Measurements from ENCODE around the gene DGKH.

DNA sequence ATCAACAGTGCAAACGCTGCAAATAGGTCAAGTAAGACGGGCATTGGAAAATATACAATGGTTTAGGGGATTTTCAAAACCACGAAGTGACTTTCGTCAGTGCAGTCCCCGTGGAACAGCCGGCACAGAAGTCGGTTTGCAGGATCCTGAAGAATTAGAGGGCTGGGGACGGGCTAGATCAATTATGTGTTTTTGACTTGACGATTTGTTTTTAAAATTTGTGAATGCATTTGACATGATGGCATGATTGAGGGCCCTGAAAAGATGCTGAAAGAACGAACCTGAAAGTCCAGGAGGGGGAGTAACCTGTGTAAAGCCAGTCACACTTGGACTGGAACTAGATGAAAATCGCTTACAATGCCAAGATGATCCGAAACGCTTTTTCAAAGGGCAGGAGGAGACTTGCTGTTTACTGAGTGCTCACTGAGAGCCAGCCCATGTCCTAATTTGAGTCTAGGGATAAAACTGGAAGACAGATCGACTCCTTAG, 8.9 kb upstream of the DGKH start:
- TF ChIP-seq, protein P1, sequence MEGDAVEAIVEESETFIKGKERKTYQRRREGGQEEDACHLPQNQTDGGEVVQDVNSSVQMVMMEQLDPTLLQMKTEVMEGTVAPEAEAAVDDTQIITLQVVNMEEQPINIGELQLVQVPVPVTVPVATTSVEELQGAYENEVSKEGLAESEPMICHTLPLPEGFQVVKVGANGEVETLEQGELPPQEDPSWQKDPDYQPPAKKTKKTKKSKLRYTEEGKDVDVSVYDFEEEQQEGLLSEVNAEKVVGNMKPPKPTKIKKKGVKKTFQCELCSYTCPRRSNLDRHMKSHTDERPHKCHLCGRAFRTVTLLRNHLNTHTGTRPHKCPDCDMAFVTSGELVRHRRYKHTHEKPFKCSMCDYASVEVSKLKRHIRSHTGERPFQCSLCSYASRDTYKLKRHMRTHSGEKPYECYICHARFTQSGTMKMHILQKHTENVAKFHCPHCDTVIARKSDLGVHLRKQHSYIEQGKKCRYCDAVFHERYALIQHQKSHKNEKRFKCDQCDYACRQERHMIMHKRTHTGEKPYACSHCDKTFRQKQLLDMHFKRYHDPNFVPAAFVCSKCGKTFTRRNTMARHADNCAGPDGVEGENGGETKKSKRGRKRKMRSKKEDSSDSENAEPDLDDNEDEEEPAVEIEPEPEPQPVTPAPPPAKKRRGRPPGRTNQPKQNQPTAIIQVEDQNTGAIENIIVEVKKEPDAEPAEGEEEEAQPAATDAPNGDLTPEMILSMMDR (IDR thresholded peaks at IDR 0.05), result no peak
- TF ChIP-seq EZH2 (IDR thresholded peaks at IDR 0.05; ENCODE audit: borderline replicate concordance, insufficient read depth, low read depth, low read length, poor library complexity, severe bottlenecking), result no peak

Data from B cell (primary cell).